ENCODE data around the gene CCNE1.
"Not testable (repeated sequence)": the region's sequence is repeated elsewhere in the genome, so short reads cannot be mapped to it uniquely, and the experiment has no call there.

Gene CCNE1

DNA sequence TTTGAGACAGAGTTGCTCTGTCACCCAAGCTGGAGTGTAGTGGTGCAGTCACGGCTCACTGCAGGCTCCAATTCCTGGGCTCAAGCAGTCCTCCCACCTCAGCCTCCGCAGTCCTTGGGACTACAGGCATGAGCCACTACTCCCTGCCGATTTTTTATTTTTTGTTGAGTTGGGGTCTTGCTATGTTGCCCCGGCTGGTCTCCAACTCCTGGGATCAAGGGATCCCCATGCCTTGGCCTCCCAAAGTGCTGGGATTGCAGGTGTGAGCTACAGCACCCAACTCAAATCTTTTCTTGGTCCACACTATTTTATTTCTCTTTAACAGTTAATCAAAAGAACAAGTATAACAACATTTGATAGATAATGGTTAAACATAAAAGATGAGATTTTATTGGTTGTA is 7.5 kb downstream of the CCNE1 start:
- DNase-seq = no peak

DNA sequence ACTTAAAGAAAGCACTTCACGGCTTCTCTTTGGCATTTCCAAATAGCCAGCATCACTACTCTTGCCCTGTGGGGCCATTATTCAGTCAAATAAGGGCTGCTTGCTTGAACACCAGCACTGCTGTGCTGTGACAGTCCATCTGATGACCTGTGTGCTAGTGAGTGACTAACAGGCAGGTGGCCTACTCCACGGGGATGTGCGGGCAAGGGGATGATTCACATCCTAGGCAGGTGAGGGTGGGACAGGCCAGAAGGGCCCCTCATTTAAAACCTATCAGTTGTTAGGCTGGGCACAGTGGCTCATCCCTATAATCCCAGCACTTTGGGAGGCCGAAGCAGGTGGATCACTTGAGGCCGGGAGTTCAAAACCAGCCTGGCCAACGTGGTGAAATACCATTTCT is 8.2 kb downstream of the CCNE1 start:
- DNase-seq = no peak

DNA sequence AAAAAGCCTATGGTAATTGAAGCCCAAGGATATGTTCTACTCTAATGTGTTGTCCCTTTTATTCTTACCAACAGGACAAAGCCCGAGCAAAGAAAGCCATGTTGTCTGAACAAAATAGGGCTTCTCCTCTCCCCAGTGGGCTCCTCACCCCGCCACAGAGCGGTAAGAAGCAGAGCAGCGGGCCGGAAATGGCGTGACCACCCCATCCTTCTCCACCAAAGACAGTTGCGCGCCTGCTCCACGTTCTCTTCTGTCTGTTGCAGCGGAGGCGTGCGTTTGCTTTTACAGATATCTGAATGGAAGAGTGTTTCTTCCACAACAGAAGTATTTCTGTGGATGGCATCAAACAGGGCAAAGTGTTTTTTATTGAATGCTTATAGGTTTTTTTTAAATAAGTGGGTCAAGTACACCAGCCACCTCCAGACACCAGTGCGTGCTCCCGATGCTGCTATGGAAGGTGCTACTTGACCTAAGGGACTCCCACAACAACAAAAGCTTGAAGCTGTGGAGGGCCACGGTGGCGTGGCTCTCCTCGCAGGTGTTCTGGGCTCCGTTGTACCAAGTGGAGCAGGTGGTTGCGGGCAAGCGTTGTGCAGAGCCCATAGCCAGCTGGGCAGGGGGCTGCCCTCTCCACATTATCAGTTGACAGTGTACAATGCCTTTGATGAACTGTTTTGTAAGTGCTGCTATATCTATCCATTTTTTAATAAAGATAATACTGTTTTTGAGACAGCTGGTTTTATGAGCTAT is 12.0 kb downstream of the CCNE1 start:
- DNase-seq = no peak

DNA sequence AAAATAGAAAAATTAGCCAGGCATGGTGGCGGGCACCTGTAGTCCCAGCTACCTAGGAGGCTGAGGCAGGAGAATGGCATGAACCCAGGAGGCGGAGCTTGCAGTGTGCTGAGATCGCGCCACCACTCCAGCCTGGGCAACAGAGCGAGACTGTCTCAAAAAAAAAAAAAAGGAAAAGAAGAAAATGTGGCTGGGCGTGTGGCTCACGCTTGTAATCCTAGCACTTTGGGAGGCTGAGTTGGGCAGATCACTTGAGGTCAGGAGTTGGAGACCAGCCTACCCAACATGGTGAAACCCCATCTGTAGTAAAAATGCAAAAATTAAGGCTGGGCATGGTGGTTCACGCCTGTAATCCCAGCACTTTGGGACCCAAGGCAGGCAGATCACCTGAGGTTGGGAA is 13.5 kb downstream of the CCNE1 start:
- DNase-seq = not testable (repeated sequence)

DNA sequence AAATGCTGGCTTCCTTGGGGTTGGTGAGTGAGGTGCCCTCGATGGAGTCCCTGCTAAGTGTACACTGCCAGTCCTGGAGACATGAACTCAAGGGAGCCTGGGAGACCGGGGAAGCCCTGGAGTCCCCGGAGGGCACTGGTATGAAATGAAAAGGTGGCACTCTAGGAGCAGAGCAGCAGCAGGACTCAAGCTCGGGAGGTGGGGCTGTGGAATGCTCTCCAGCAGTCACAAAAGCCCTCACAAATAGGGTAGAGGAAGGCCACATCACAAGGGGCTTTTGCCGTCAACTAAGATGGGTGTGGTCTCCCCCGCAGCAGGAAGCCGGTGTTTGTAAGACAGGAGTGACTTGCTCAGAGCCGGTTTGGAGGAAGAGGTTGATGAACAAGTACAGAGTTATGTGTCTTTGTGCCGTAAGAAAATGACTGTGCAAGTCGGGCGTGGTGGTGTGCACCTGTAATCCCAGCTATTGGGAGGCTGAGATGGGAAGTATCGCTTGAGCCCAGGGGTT is 19.3 kb downstream of the CCNE1 start:
- no peak for DNase-seq

DNA sequence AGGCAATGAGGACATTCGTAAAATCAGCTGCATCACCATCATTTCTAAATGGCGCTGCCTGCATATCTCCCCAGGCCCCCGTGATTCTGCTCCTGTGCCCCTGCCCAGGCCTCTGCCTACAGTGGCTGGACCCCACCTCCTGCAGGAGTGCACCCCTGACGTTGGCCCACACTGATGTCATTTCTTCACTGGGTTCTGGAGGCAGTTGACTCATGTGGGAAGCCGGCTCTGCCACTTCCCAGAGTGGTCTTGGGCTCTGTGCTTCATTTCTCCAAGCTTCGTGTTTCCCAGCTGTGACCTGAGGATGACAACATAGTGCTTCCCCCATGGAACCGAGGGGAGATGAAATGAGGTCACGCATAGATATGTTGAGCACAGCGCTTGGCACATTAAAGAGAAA is 19.9 kb downstream of the CCNE1 start:
- no peak for DNase-seq

DNA sequence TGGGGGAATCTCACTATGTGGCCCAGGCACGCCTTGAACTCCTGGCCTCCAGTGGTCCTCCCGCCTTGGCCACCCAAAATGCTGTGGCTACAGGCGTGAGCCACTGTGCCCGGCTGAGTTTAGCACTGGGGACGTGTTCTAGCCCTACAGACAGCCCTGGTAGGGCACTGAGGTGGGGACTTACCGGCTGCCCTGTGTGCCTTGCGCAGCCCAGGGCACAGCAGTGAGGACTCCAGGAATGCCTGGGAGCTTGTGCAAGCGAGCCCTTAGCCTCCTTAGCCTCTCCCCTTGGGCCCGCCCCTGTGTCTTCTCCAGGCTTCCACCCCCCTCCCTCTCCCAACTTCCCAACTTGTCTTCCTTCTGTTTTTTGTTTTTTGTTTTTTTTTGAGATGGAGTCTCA is 21.0 kb downstream of the CCNE1 start:
- no peak for DNase-seq

DNA sequence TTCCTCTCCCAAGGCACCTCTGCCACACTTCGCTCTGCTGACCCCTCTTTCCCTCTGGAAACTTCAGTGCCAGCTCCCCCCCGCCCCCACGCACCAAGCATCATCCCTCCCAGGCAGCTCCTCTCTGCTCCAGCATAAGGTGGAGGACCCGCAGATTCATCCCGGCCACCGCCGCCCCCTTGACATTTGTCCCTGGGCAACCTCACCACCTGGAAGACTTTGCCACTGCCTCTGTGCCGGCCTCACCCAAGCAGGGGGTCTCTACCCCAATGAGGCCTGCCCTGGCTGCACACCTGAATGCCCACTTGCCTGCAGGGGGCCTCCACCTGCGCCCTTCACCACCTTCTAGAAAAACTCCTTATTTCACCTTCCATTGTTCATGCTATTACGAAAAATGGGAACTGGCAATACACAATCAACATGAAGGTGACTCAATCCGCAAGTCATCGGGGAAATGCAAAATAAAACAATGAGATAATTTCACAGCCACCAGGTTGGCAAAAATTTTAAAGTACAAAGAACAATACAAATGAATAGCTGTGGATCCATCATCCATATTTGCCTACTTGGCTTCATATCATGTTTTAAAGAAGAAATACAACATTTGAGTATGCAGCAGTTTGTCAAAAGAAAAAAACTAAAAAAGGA is 21.9 kb downstream of the CCNE1 start:
- no peak for DNase-seq

DNA sequence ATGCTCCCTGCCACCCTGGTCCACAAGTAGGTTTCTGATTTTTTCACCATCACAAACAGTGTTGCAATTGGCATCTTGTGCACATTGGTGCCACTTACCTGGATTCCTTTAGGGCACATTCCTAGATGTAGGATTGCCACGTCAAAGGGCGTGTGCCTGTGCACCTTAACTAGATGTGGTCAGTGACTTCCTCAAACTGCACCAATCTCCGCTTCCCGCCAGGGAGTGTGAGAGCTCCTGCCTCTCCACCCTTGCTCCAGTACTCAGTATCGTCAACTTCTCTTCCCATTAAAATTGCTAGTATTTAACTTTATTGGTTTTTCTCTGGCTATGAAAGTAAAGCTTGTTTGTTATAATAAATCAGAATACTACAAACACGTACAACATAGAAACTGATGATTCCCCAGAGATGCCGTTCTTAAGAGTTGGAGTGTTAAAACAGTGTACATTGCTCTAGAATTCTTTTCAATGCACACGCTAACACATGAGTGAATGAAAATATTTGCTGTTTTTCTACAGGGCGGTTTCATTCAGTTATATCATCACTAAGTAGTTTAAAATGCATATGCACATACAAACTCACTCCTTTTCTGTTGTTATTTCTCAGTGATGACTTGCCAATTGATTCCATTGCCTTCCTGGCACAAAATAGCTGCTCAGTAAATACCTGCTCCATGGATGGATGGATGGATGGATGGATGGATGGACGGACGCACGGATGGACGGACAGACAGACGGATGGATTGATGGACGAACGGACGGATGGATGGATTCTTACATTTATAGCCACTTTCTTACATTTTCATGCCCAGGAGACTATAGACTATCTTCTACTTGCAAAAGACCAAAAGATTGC is 23.4 kb downstream of the CCNE1 start:
- peak; percentile 26 for DNase-seq

DNA sequence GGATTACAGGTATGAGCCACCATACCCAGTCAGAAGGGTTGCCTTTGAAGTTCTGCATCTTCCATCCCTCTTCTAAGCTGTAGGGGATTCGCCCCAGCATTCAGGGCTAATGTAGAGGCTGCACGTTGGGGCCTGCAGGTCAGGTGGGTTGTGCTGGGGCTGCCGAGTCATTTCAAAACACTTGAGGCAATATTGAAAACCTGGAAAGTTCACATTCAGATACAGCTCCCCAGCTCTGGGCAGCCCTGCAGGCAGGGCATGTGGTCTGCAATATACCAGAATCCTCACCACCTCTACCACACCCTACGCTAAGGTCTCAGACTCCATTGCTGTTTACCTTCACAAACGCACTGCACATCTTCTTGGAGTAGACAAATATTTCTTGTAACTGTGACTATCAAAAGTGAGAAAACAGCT is 24.6 kb downstream of the CCNE1 start:
- DNase-seq = no peak

DNA sequence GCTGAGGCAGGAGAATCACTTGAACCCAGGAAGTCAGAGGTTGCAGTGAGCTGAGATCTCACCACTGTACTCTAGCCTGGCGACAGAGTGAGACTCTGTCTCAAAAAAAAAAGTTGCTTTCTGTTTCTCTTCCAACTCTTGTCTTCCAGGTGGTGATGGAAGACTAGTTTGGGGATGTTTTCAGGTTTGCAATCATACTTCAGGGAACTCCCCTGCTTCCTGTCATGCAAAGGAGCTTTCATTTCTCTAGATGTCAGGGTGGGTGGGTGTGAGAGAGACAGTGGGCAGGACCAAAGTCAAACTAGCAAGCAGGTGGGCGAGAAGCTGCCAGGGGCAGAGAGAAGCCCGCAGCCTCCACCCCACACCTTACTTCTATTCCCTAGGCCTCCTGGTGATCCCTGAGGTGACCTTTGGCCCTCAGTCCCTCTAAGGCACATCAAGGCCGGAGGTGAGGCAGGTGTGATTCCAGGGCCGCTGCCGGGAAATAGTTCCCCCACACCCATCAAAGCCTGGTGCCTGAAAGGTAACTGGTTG is 25.7 kb downstream of the CCNE1 start:
- no peak for DNase-seq

DNA sequence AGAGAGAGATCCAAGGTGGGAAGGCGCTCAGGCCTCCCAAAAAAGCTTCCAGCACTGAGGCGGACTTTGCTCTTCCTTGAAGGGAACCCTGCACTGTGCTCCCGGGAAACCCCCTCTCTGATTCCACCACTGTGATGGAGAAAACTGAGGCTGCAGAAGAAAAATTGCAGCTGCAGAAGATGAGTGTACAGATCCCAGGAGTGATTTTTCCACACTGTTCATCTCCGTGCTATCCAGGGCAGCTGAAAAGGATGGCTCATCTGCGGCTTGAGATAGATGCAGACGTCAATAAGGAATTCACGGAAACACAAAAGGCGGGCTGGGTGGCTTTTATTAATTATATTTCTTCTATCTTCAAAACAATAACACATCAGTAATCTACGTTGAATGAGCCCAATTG is 26.2 kb downstream of the CCNE1 start:
- no peak for DNase-seq

DNA sequence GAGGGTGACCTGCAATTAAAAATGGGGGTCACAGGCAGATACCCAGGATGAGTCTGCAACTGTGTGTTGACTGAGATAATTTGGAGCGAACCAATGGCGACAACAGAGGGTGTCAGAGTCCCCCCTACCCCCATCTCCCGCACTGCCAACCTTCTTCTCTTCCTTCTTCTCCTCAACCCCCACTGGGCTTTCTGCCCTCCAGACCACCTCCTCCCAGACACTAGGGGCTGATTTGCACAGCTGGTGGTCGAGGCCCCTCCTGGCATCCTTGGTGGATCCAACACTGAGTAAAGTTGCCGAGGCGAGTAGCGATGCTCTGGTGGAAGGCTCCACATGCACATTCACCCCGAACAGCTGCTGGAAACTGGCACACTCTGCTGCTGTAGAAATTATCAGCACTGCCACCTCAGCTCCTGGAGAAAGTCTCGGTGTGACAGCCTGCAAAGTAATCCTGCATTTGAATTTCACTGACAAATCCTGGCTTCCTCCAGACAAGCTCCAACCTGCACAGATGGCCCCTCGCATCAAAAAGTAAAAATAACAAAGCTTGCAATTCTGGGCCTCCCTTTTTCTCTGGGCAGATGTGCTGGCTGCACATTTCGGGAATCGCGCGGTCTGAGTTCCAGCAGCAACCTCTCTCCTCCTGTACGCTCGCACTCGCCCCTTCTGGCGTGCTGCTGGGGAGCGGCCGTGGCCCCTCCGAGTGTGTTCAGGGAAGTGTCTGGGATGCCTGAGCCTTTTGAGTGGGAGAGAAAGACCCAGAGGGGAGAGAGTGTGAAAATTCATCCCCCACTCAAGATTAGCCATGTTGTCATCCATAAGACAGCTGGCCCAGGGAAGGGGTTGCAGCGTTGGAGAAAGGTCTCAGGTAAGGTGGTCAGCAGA is 28.5 kb downstream of the CCNE1 start:
- DNase-seq = no peak

DNA sequence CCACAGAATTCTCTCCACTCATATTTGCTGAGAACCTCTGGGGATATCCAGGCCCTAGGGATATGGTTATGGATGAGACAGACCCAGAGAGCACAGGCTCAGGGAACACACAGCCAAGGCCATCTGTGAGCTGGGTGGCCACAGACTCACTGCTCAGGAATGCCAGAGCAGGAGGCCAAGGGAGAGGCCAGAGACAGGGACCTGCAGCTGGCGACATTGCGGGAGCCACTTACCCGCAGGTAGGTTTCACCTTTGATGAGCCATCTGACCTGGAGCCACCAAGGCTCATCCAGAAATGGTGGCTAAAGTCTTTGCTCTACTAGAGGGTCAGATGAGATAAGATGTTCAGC is 29.4 kb downstream of the CCNE1 start:
- DNase-seq = no peak

DNA sequence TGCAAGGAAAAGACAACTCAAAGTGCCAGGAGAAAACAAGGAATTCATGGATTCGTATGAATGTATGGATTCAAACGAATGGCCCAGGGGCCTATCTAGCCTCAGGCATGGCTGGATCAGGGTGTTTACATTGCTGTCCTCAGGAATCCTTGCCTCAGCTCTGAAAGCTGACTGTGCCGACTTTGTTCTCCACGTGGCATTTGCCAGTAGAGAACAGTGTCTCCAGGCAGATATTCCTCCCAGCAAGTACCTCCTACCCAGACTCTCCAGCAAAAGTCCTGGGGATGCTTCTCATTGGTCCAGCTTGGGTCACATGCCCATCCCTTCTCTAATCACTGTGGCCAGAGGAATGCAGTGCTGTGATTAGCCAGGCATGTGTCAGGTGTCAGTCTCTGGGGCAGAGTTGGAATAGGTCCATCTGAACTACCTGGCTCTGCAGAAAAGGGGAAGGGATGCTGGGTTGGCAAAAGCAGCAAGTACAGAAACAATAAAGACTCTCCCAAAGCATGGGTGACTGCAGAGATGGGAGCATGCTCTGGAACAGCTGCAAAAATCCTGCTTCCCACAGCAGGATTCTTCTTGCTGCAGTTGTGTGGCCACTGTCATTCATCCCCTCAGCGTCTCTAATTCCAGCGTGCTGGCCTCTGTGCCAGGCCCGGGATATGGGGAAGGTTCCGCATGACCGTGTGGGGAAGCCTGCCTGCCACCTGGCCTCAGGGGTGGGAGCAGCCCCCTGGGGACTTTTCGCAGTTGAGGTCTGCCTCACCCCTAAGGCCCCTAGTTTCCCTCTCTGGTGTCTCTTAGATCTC is 30.0 kb downstream of the CCNE1 start:
- peak; percentile 22 for DNase-seq

DNA sequence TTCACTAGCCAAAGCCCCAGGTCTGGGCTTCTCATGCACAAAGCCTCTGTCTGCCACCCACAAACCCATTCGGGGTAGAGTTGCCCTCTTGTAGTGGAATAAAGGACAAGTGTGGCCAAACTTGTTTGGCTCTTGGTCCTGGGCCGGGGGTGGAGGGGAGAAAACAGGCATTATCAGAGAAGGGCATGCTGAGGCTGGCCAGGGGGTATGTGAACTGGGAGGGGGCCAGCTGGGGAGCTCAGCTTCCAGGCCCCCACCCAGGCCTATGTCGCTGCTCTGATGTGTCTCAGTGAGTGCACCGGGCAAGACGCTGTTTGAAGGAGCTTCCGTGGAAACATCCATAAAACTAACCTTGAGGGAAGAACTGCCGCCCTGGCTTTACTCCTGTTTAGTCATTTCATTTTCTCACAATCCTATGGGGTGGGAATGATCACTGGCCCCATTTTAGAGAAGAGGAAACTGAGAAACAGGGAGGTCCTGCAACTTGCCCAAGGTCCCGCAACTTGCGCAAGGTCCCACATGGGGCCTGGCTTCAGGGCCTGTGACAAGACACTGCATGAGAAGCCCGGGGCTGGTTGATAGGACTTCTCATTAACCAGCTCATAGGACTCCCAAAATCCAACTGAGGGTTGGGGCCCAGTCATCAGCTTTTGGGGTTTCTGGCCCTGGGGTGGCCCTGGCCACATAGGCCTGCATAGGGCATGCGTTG is 30.8 kb downstream of the CCNE1 start:
- no peak for DNase-seq

DNA sequence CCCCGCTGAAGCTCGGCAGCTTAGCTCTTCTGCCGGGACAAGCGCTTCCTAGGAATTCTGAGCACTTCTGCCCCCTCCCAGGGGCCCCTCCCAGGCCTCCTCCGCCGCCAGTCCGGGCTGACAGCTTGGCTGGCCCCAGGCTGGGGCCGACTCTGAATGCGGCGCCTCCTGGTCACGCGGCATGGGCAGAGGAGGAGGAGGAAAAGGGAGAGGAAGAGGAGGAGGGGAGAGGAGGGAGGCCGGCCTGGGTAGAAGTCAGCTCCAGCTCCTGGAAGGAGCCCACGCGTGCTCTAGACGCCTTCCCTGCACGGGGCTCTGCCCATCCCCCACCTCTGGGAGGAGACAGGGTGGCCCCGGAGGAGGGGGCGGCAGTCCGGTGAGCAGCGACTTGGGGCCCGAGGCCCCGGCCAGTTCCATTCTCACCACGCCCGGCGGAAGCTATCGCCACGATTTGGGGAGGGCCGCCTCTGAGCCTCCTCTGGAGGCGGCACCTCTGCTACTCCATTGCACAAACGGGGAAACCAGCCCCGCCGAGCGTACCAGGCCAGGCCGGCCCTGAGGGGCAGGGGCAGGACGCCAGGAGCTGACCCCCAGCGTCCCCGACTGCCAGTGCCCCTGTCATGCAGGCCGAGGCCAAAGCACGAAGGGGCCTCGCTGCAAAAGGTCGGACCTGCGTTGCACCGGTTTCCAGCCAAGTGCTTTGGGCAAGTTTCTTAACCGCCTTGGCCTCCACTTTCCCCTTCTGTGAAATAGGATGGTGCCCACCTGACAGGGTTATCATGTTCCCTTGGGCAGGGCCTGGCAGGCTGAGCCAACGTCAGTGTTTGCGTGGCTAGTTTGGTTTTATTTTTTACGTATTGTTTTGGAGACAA is 31.6 kb downstream of the CCNE1 start:
- peak; percentile 34 for DNase-seq

DNA sequence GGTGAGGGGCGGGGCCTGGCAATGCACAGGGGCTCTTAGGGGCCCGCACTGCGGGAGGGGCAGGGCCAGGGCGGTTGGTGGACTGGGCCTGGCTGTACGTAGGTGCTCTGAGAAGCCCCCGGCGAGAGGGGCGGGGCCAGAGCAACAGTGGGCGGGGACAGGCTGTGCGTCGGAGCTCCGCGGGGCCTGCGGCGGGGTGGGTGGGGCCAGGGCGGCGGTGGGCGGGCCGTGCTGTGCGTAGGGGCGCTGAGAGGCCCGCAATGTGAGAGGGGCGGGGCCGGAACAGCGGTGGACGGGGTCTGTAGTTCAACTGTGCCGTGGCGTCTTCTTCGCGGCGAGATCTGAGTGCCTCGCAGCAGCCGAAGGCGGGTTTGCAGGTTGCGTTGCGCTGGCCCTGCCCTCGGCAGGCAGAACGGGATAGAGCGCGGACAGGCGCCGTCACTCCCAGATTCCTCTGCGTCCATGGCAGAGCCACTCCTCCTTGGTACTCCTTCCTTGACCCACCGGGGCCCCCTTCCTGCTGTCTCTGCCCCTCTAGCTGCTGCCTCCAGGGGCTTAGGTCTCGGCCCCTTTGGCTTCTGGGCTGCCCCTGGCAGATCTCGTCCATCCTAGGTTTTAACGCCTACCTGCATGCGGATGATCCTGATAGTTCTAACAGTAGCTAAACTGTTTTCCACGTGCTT is 33.2 kb downstream of the CCNE1 start:
- peak; percentile 98 for DNase-seq

DNA sequence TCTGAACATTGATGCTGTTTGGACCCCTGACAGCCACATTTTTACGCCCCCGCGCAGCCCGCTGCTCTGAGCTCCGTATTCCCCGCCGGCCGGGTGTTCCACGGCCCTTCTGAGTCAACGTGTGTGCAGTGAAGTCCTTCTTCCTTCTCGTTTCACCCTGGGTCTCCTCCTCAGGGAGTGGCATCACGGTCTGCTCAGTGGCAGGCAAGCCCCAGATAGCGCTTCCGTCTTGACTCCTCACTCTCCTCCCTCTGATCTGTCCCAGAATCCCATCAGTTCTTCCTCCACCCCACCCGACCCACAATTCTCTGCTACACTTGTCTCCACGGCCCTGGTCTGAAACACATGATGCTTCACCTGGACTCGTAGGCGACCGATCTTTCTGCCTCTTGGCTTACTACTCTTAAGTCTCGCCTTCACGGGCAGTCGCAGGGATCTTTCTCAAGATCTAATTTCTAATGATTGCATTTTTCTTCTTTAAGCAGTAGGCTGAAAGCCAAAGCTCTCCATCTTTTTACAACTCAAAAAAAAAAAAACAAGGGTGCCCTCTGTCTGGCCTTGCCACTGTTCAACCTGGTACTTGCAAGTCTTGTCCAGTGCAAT is 33.9 kb downstream of the CCNE1 start:
- peak; percentile 63 for DNase-seq
